ENCODE results near the gene SP4.

DNA sequence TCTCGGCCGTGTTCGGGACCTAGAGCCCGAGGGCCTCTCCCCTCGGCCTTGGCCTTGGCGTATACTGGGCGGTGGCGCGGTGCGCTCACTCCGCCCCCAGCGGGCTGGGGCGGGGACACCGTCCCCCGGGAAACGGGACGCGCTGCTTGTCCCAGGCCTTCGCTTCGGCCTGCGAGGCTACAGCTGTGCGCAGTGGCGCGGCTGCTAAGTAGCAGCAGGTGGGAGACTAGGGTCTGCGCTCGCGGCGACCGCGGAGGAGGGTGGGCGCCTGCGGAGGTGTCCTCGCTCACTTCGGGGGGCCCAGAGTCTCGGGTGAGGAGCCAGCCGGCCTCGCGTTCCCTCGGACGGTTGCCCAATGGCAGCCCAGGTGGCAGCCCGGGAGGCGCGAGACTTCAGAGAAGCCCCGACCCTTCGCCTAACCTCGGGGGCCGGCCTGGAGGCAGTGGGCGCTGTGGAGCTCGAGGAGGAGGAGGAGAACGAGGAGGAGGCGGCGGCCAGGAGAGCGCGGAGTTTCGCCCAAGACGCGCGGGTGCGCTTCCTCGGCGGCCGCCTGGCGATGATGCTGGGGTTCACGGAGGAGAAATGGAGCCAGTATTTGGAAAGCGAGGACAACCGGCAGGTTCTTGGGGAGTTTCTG, 115.1 kb downstream of the SP4 start, which contains the start of gene DNAH11:
- no peak for TF ChIP-seq POLR2A (IDR thresholded peaks at IDR 0.05; ENCODE audit: low read depth, low read length)
- no peak for TF ChIP-seq MAFK (IDR thresholded peaks at IDR 0.05; ENCODE audit: low read depth, low read length)
- no peak for TF ChIP-seq CTCF (conservative IDR thresholded peaks at IDR 0.05; ENCODE audit: low read depth, low read length)
- no peak for TF ChIP-seq USF2 (IDR thresholded peaks at IDR 0.05; ENCODE audit: low read depth, low read length)
- TF ChIP-seq SMC3 (IDR thresholded peaks at IDR 0.05; ENCODE audit: low read depth, low read length) = no peak
- TF ChIP-seq BHLHE40 (IDR thresholded peaks at IDR 0.05; ENCODE audit: low read depth, low read length) = no peak
- no peak for TF ChIP-seq RAD21 (IDR thresholded peaks at IDR 0.05; ENCODE audit: low read length)
- TF ChIP-seq CHD1 (IDR thresholded peaks at IDR 0.05; ENCODE audit: low read depth, low read length) = no peak
- no peak for TF ChIP-seq NFE2L2 (IDR thresholded peaks at IDR 0.05; ENCODE audit: low read depth, low read length)
- TF ChIP-seq MXI1 (IDR thresholded peaks at IDR 0.05; ENCODE audit: borderline replicate concordance, low read depth, low read length) = no peak
